Activated CD8-positive, alpha-beta T cell treated with anti-CD3 and anti-CD28 coated beads, Interleukin-2, amount 10 ng/mL, durations not matched to agents 7 days and 5 days (primary cell): ENCODE measurements around the gene HES7. TPM values are rescaled to one million over a fixed set of nuclear protein-coding genes. Genes with fewer than 3 reads are reported as not detected.

Experiments used
- microRNA-seq: library from miRNA; unstranded; fragments of <30 nt; microRNA quantifications from one replicate; pipeline ENCODE4 v1.2.0, GENCODE V29; 2022
- total RNA-seq, 2 experiments: library from RNA; stranded (reverse); gene quantifications; one replicate each; pipeline ENCODE4 v1.2.3, GENCODE V29; 2021

The HES7 gene
- total RNA-seq, 2 experiments from 2014 or later = 0.29 TPM; not detected in 1

Small RNA genes within 50 kb of the gene (microRNA-seq; reads per million reads assigned to microRNA genes)
- gene MIR4314 = not detected
- gene MIR6883 = not detected

Other genes with a start within 250 kb of the HES7 start
- 100 to 1,000 TPM; 125 to 129 TPM for gene CHD3, start 235.3 kb downstream of the HES7 start, total RNA-seq
- gene RNF227, start 207.8 kb downstream of the HES7 start, total RNA-seq = 1 to 10 TPM; 4.2 TPM
- gene KCNAB3, start 194.2 kb downstream of the HES7 start, total RNA-seq = 10 to 100 TPM in 1 of 2 experiments, 1 to 10 TPM in 1; 8.8 to 10.3 TPM
- gene TRAPPC1, start 192.2 kb downstream of the HES7 start, total RNA-seq = 100 to 1,000 TPM; 248 to 278 TPM
- 10 to 100 TPM; 66.7 to 76.5 TPM for gene CNTROB, start 191.9 kb downstream of the HES7 start, total RNA-seq
- gene GUCY2D, start 121.5 kb downstream of the HES7 start, total RNA-seq = not detected
- gene ALOX15B, start 85.0 kb downstream of the HES7 start, total RNA-seq = not detected
- under 1 TPM; 0.26 to 0.47 TPM for gene ALOX12B, start 36.4 kb downstream of the HES7 start, total RNA-seq
- gene ALOXE3, start 5.6 kb downstream of the HES7 start, total RNA-seq = not detected
- 10 to 100 TPM; 35.0 to 38.1 TPM for gene PER1, start 28.3 kb upstream of the HES7 start, total RNA-seq
- 10 to 100 TPM; 56.3 to 56.7 TPM for gene VAMP2, start 38.8 kb upstream of the HES7 start, total RNA-seq
- 10 to 100 TPM; 39.6 to 44.1 TPM for gene TMEM107, start 52.3 kb upstream of the HES7 start, total RNA-seq
- 10 to 100 TPM; 12.7 TPM for gene BORCS6, start 66.1 kb upstream of the HES7 start, total RNA-seq
- gene AURKB, start 86.5 kb upstream of the HES7 start, total RNA-seq = 100 to 1,000 TPM; 182 to 210 TPM
- gene CTC1, start 124.0 kb upstream of the HES7 start, total RNA-seq = 100 to 1,000 TPM in 1 of 2 experiments, 10 to 100 TPM in 1; 94.8 to 102 TPM
- 10 to 100 TPM; 78.3 to 80.2 TPM for gene PFAS, start 125.2 kb upstream of the HES7 start, total RNA-seq
- gene RANGRF, start 164.6 kb upstream of the HES7 start, total RNA-seq = 10 to 100 TPM; 49.8 to 55.6 TPM
- 1 to 10 TPM; 8.7 to 9.5 TPM for gene SLC25A35, start 171.3 kb upstream of the HES7 start, total RNA-seq
- gene ARHGEF15, start 186.1 kb upstream of the HES7 start, total RNA-seq = not detected
- gene ODF4, start 215.7 kb upstream of the HES7 start, total RNA-seq = not detected